Neutrophil (primary cell): ENCODE data around the gene UNKL.

Source experiments
- H3K27ac ChIP-seq: fragments of 200-600 bp; sonication (generic); 2 replicates; pipeline ENCODE4 v1.5.1; 2016; ENCODE audit warnings: mild to moderate bottlenecking, moderate library complexity
- H3K27me3 ChIP-seq: fragments of 200-600 bp; sonication (generic); 2 replicates; pipeline ENCODE4 v1.6.0; 2016; ENCODE audit warnings: mild to moderate bottlenecking
- H3K36me3 ChIP-seq: fragments of 200-600 bp; sonication (generic); 2 replicates; pipeline ENCODE4 v1.5.1; 2017
- H3K4me1 ChIP-seq, 2 experiments: fragments of 200-600 bp in 1 of 2; sonication (generic) in 1 of 2; 1 replicate in 1 of 2; 2 replicates in 1 of 2; pipeline versions ENCODE4 v1.5.1 to v1.6.1; 2013 to 2016; ENCODE audit warnings: low read depth in 1 of 2, low read length in 1 of 2, mild to moderate bottlenecking in 1 of 2, moderate library complexity in 1 of 2; ENCODE audit not compliant: control insufficient read depth in 1 of 2, insufficient read depth in 1 of 2
- H3K4me3 ChIP-seq, 2 experiments: fragments of 200-600 bp in 1 of 2; sonication (generic) in 1 of 2; 1 replicate in 1 of 2; 2 replicates in 1 of 2; pipeline ENCODE4 v1.5.1; 2013 to 2016; ENCODE audit warnings: low read depth in 1 of 2, low read length in 1 of 2, mild to moderate bottlenecking in 1 of 2, moderate library complexity in 1 of 2
- H3K9me3 ChIP-seq: fragments of 200-600 bp; sonication (generic); 2 replicates; pipeline ENCODE4 v1.5.1; 2016
- TF ChIP-seq, protein P1 (sequence below): fragments of 200-600 bp; sonication (generic); IDR thresholded peaks from 2 replicates; pipeline ENCODE4 v1.5.1; 2016; ENCODE audit warnings: antibody characterized with exemption

Gene UNKL

DNA sequence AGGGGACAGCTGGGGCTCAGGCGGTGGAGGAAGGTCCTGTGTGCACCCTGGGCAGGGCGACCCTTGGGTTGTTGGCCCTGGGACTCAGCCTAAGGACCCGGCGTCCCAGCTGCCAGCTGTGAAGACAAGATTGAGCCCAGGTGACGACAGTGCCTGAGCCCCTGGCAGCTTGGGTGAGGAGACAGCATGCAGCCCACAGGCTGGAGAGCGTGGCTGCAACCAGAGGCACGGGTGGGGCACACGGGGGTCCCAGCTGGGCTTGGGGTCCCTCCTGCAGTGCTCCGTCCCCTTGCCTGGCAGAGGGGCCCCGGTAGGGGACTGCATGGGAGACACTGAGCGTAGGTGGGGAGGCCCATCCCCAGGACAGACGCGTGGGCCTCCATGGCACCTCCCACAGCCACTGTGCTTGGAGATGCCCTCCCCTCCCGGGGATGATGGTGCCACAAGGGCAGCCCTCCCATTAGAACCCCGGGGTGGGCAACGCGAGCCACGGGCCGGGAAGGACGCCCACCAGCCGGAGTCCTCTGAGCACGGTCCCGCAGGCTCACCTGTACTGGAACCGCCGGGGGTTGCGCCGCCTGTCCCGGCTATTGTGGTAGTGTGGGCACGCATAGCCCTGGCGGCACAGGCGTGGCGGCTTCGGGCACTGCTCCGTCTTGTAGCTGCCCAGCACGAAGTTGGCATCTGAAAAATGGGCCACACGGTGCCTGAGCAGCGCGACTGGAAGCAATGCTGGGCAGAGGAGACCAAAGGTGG is 15.5 kb downstream of the UNKL start:
- no peak overlapping the region for H3K27ac ChIP-seq
- H3K9me3 ChIP-seq, result no peaks in the 10 kb centered on the region
- peaks cover 99% of the 10 kb centered on the region for H3K36me3 ChIP-seq
- no peaks in the 10 kb centered on the region for H3K27me3 ChIP-seq
- TF ChIP-seq, protein P1, sequence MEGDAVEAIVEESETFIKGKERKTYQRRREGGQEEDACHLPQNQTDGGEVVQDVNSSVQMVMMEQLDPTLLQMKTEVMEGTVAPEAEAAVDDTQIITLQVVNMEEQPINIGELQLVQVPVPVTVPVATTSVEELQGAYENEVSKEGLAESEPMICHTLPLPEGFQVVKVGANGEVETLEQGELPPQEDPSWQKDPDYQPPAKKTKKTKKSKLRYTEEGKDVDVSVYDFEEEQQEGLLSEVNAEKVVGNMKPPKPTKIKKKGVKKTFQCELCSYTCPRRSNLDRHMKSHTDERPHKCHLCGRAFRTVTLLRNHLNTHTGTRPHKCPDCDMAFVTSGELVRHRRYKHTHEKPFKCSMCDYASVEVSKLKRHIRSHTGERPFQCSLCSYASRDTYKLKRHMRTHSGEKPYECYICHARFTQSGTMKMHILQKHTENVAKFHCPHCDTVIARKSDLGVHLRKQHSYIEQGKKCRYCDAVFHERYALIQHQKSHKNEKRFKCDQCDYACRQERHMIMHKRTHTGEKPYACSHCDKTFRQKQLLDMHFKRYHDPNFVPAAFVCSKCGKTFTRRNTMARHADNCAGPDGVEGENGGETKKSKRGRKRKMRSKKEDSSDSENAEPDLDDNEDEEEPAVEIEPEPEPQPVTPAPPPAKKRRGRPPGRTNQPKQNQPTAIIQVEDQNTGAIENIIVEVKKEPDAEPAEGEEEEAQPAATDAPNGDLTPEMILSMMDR, result no peak
- H3K4me3 ChIP-seq, result no peak overlapping the region
- H3K4me1 ChIP-seq, result no peaks in the 10 kb centered on the region

GRCh38 chr16:1398351-1398750 is 16.2 kb downstream of the UNKL start:
- peaks cover 99% of the 10 kb centered on the region for H3K36me3 ChIP-seq
- no peaks in the 10 kb centered on the region for H3K4me1 ChIP-seq
- TF ChIP-seq, protein P1, result no peak
- no peaks in the 10 kb centered on the region for H3K9me3 ChIP-seq
- no peaks in the 10 kb centered on the region for H3K27me3 ChIP-seq
- no peak overlapping the region for H3K27ac ChIP-seq
- H3K4me3 ChIP-seq, result no peak overlapping the region

- Histone ChIP-seq H3K4me1 (no peaks in the 10 kb centered on the region), H3K36me3 (peaks cover 99% of the 10 kb centered on the region)
- TF ChIP-seq, protein P1, result no peak
Observed at GRCh38 chr16:1397779-1398178, 16.7 kb downstream of the UNKL start.

DNA sequence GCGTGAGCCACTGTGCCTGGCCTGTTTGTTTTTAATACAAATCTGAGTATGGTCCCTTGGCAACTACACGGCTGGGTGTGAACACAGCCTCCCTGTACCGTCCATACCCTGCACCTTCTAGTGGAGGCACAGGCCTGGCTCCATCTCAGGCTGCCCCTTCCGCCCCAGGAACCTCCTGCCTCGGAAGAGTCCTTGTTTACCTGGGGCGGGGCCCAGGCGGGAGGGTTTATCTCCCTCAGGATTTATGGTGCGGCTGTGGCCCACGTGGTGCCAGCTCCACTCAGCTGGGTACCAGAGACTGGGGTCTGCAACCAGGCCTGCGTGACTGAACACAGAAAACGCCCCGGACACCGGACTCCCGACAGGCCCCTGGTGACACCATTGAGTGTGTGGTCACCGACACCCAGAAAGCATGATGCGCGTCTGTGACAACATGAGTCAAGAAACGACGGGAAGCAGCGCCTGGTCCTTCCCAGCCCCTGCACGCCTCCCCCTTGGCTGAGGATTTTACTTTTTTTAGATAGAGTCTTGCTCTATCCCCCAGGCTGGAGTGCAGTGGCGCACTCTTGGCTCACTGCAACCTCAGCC is 19.0 kb downstream of the UNKL start:
- Histone ChIP-seq H3K4me3 (no peak overlapping the region), H3K36me3 (peaks cover 99% of the 10 kb centered on the region), H3K27ac (no peak overlapping the region), H3K9me3 (no peaks in the 10 kb centered on the region), H3K27me3 (no peaks in the 10 kb centered on the region), H3K4me1 (no peaks in the 10 kb centered on the region)
- TF ChIP-seq, protein P1, result no peak

More at GRCh38 chr16:1397779-1398178, 16.7 kb downstream of the UNKL start:
- Histone ChIP-seq H3K9me3 (no peaks in the 10 kb centered on the region), H3K4me3 (no peak overlapping the region), H3K27ac (no peak overlapping the region), H3K27me3 (no peaks in the 10 kb centered on the region)

DNA sequence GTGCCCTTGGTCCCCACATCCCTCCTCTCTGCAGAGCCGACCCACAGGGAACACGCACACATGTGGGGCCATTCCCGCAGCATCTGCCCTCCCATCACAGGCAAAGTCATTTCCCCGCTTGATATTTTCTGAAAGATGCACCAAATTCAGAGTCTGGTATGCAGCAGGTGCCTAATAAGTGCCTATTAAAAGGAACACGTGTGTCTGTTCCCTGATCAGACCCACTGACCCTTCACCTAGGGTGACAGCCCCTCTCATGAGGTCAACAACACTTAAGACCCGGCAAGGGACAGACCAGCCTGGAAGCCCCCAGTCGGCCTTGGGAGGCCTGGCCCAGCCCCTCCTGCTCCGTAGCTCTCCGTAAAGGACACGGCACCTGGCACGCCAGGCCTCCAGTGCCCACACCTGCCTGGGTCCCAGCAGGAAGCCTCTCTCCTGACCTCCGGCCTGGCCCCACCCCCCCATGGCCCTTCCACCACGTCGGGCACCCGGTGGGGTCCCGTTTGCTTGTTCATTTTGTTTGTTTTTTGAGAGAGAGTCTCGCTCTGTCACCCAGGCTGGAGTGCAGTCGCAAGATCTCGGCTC is 20.0 kb downstream of the UNKL start:
- Histone ChIP-seq H3K4me3 (no peak overlapping the region), H3K27me3 (no peaks in the 10 kb centered on the region), H3K27ac (no peak overlapping the region), H3K9me3 (no peaks in the 10 kb centered on the region), H3K36me3 (peaks cover 99% of the 10 kb centered on the region), H3K4me1 (no peaks in the 10 kb centered on the region)
- TF ChIP-seq, protein P1, result no peak
